CD14-positive monocyte (primary cell): ENCODE measurements around the gene UST. TPM values are rescaled to one million over a fixed set of nuclear protein-coding genes. Genes with fewer than 3 reads are reported as not detected.
A peak's percentile ranks its signal among the peaks of the same experiment; 100 is the strongest.

Experiments used
- DNase-seq, 3 donors: peaks; one replicate each; pipeline ENCODE4 v3.0.0-alpha.2; 2011 to 2022
- H2AFZ ChIP-seq: 2 replicates; pipeline ENCODE4 v1.6.0; 2012; ENCODE audit warnings: mild to moderate bottlenecking, low read depth, low read length, inconsistent platforms; ENCODE audit not compliant: insufficient read depth, poor library complexity, severe bottlenecking
- H3K27ac ChIP-seq, 2 donors: 1 replicate in 1 of 2; 2 replicates in 1 of 2; pipeline ENCODE4 v1.5.1; 2012 to 2013; ENCODE audit warnings: low read length in 2 of 2, control low read depth in 1 of 2, inconsistent platforms in 1 of 2, low read depth in 1 of 2, mild to moderate bottlenecking in 1 of 2
- H3K27me3 ChIP-seq, 2 donors: one replicate each; pipeline versions ENCODE4 v1.6.0 to v1.6.1; 2011 to 2013; ENCODE audit warnings: low read length in 2 of 2; ENCODE audit not compliant: control insufficient read depth in 2 of 2, insufficient read depth in 2 of 2
- H3K36me3 ChIP-seq, 2 donors: replicated peaks in 1 of 2; 1 replicate in 1 of 2; 2 replicates in 1 of 2; pipeline versions ENCODE4 v1.5.1 to v1.6.1; 2012 to 2013; ENCODE audit warnings: low read length in 2 of 2, control low read depth in 1 of 2, inconsistent platforms in 1 of 2, mild to moderate bottlenecking in 1 of 2; ENCODE audit not compliant: insufficient read depth in 2 of 2, control insufficient read depth in 1 of 2
- H3K4me1 ChIP-seq, 2 donors: 1 replicate in 1 of 2; 2 replicates in 1 of 2; pipeline versions ENCODE4 v1.5.1 to v1.6.1; 2012 to 2013; ENCODE audit warnings: low read length in 2 of 2, control low read depth in 1 of 2, inconsistent platforms in 1 of 2, mild to moderate bottlenecking in 1 of 2, moderate library complexity in 1 of 2; ENCODE audit not compliant: insufficient read depth in 2 of 2, control insufficient read depth in 1 of 2
- H3K4me2 ChIP-seq: replicated peaks from 2 replicates; pipeline ENCODE3; 2012; ENCODE audit warnings: low read length, moderate library complexity, mild to moderate bottlenecking; ENCODE audit not compliant: poor library complexity, severe bottlenecking; ENCODE audit errors: extremely low read depth
- H3K4me3 ChIP-seq, 3 experiments: fragments of 200-600 bp in 1 of 3; sonication (generic) in 1 of 3; replicated peaks in 1 of 3; 1 replicate in 2 of 3; 2 replicates in 1 of 3; pipeline ENCODE4 v1.5.1; 2011 to 2013; ENCODE audit warnings: low read length in 3 of 3, mild to moderate bottlenecking in 3 of 3, control low read depth in 2 of 3, low read depth in 2 of 3, inconsistent platforms in 1 of 3, moderate library complexity in 1 of 3
- H3K79me2 ChIP-seq: 2 replicates; pipeline ENCODE4 v1.6.0; 2012; ENCODE audit warnings: mild to moderate bottlenecking, control low read depth, inconsistent platforms, low read length, moderate library complexity; ENCODE audit not compliant: insufficient read depth
- H3K9ac ChIP-seq: 2 replicates; pipeline ENCODE4 v1.6.0; 2017; ENCODE audit warnings: low read length, mild to moderate bottlenecking; ENCODE audit not compliant: insufficient read depth, poor library complexity, severe bottlenecking
- H3K9me3 ChIP-seq, 2 donors: replicated peaks in 1 of 2; 1 replicate in 1 of 2; 2 replicates in 1 of 2; pipeline versions ENCODE4 v1.5.1 to v1.6.1; 2012 to 2013; ENCODE audit warnings: low read length in 2 of 2, control low read depth in 1 of 2; ENCODE audit not compliant: control insufficient read depth in 1 of 2, insufficient read depth in 1 of 2
- H4K20me1 ChIP-seq: 2 replicates; pipeline ENCODE4 v1.6.0; 2012; ENCODE audit warnings: mild to moderate bottlenecking, low read length, control low read depth, moderate library complexity; ENCODE audit not compliant: insufficient read depth
- H3K27ac Mint-ChIP-seq, 7 donors: one replicate each; pipeline ENCODE4 v1.8.0; 2020; ENCODE audit warnings: mild to moderate bottlenecking in 7 of 7, mixed read lengths in 7 of 7, moderate library complexity in 6 of 7, inconsistent platforms in 2 of 7
- H3K27me3 Mint-ChIP-seq, 3 donors: one replicate each; pipeline ENCODE4 v1.8.0; 2021 to 2022; ENCODE audit warnings: low read depth in 3 of 3, mild to moderate bottlenecking in 3 of 3, mixed read lengths in 3 of 3, moderate library complexity in 3 of 3, inconsistent platforms in 1 of 3
- H3K36me3 Mint-ChIP-seq, 2 donors: one replicate each; pipeline ENCODE4 v1.8.0; 2020; ENCODE audit warnings: mixed read lengths in 2 of 2, inconsistent platforms in 1 of 2, mild to moderate bottlenecking in 1 of 2
- H3K4me1 Mint-ChIP-seq: one replicate; pipeline ENCODE4 v1.8.0; 2020; ENCODE audit warnings: mild to moderate bottlenecking, mixed read lengths
- H3K4me3 Mint-ChIP-seq, 2 donors: one replicate each; pipeline ENCODE4 v1.8.0; 2020; ENCODE audit warnings: mild to moderate bottlenecking in 2 of 2, mixed read lengths in 2 of 2, moderate library complexity in 1 of 2
- H3K9me3 Mint-ChIP-seq, 7 donors: one replicate each; pipeline ENCODE4 v1.8.0; 2020 to 2022; ENCODE audit warnings: mixed read lengths in 7 of 7, mild to moderate bottlenecking in 6 of 7, moderate library complexity in 6 of 7, inconsistent platforms in 2 of 7
- WGBS: methylation state at CpG from one replicate; pipeline ENCODE4 v1.1.5; 2013; ENCODE audit warnings: missing lambda C conversion rate; ENCODE audit not compliant: insufficient coverage; 5-methylcytosine and 5-hydroxymethylcytosine counted together
- intact Hi-C, 2 donors: fragments of 100-400 bp; cut with micrococcal nuclease; formaldehyde crosslinking; loops; one replicate each; pipeline versions ENCODE4 v1.15.0 to v1.15.1; 2023
- polyA plus RNA-seq, 3 donors: library from polyadenylated mRNA; depleted of rRNA in 1 of 3; unstranded in 2 of 3; stranded (reverse) in 1 of 3; fragments of 300-500 nt in 2 of 3; fragments of >200 nt in 1 of 3; fragmentation: Illumina TruSeq in 2 of 3; gene quantifications; 1 replicate in 2 of 3; 2 replicates in 1 of 3; pipeline ENCODE4 v1.2.3, GENCODE V29; 2012 to 2021
- TF ChIP-seq, protein P1 (sequence below): fragments of 200-600 bp; IDR thresholded peaks from one replicate; pipeline ENCODE4 v1.8.0; 2022; ENCODE audit warnings: antibody characterized with exemption, mild to moderate bottlenecking

The UST gene
- polyA plus RNA-seq, 3 donors, result 0.33 to 0.53 (median 0.48) TPM

DNA sequence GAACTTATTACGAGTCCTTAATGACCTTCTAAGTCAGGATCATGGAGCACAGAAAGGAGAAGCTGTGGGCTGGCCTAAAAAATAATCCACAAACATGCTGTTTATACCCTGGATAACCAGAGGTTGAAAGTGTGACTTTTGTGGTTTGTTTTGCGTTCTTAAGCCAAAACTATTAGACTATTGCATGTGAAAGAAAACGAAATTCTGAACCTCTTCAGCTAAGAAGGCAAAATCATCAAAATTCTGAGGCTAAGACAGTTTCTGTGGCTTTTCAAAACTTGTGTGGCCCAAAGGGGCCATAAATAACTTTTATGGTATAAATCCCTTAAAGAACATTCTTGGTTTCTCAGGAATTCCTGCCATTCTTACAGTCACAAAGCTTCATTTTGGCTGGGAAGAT, 251.0 kb downstream of the UST start:
- no peaks in the 10 kb centered on the region for H4K20me1 ChIP-seq
- H3K9me3 ChIP-seq, result peaks cover 3 to 7% of the 10 kb centered on the region in 2 donors
- peaks cover 15 to 19% of the 10 kb centered on the region in 2 donors for H3K4me1 ChIP-seq
- H3K9ac ChIP-seq, result no peak overlapping the region
- H2AFZ ChIP-seq, result no peak overlapping the region
- no peaks in the 10 kb centered on the region for H3K36me3 Mint-ChIP-seq
- H3K27ac ChIP-seq, result no peak overlapping the region
- peaks cover 21% of the 10 kb centered on the region for H3K4me1 Mint-ChIP-seq
- H3K9me3 Mint-ChIP-seq, result peaks cover 6 to 26% (median 15%) of the 10 kb centered on the region in 7 donors
- no peak for DNase-seq
- H3K4me3 ChIP-seq, result no peak overlapping the region
- H3K27me3 Mint-ChIP-seq, result peaks cover 1 to 6% (median 3%) of the 10 kb centered on the region in 3 donors
- H3K27me3 ChIP-seq, result no peaks in the 10 kb centered on the region
- TF ChIP-seq, protein P1, sequence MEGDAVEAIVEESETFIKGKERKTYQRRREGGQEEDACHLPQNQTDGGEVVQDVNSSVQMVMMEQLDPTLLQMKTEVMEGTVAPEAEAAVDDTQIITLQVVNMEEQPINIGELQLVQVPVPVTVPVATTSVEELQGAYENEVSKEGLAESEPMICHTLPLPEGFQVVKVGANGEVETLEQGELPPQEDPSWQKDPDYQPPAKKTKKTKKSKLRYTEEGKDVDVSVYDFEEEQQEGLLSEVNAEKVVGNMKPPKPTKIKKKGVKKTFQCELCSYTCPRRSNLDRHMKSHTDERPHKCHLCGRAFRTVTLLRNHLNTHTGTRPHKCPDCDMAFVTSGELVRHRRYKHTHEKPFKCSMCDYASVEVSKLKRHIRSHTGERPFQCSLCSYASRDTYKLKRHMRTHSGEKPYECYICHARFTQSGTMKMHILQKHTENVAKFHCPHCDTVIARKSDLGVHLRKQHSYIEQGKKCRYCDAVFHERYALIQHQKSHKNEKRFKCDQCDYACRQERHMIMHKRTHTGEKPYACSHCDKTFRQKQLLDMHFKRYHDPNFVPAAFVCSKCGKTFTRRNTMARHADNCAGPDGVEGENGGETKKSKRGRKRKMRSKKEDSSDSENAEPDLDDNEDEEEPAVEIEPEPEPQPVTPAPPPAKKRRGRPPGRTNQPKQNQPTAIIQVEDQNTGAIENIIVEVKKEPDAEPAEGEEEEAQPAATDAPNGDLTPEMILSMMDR, result no peak
- H3K4me3 Mint-ChIP-seq, result no peak overlapping the region
- H3K27ac Mint-ChIP-seq, result no peak overlapping the region
- intact Hi-C loops, result no loop called here
- no peaks in the 10 kb centered on the region for H3K79me2 ChIP-seq
- WGBS, result 86% methylated on average over 1 of the region's 3 CpGs
- no peaks in the 10 kb centered on the region for H3K36me3 ChIP-seq
- no peak overlapping the region for H3K4me2 ChIP-seq

DNA sequence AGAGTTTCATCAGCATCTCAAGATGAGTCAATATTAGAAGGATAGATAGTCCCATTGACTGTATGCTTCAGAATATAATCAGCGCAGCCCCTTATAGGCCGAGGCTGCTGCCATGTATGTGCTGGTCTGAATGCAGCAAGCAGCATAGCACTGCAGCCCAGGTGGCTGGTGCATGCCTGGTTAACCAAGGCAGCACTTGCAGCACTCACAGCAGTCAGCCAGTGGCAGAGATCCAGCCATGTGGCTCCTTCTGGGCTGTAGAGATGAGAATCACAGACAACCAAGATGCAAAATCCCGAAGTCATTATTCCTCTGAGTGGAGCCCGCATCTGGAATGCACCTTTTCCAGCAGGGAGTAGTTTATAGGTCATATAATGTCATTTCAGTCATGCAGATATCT, 251.9 kb downstream of the UST start:
- no peaks in the 10 kb centered on the region for H3K36me3 Mint-ChIP-seq
- H3K4me3 ChIP-seq, result no peak overlapping the region
- no peak for DNase-seq
- 97% methylated on average over 2 of the region's 4 CpGs for WGBS
- no peaks in the 10 kb centered on the region for H3K36me3 ChIP-seq
- H2AFZ ChIP-seq, result no peak overlapping the region
- no peak overlapping the region for H3K4me2 ChIP-seq
- peaks cover 21% of the 10 kb centered on the region for H3K4me1 Mint-ChIP-seq
- H3K27me3 ChIP-seq, result no peaks in the 10 kb centered on the region
- H3K4me3 Mint-ChIP-seq, result no peak overlapping the region
- H4K20me1 ChIP-seq, result no peaks in the 10 kb centered on the region
- no peaks in the 10 kb centered on the region for H3K79me2 ChIP-seq
- H3K9me3 ChIP-seq, result peaks cover 3 to 7% of the 10 kb centered on the region in 2 donors
- H3K27me3 Mint-ChIP-seq, result peaks cover 1 to 6% (median 3%) of the 10 kb centered on the region in 3 donors
- H3K27ac Mint-ChIP-seq, result peak overlapping the region in 1 of 7 donors; percentile 72
- H3K27ac ChIP-seq, result no peak overlapping the region
- intact Hi-C loops, result no loop called here
- peaks cover 6 to 22% (median 13%) of the 10 kb centered on the region in 7 donors for H3K9me3 Mint-ChIP-seq
- H3K9ac ChIP-seq, result no peak overlapping the region
- H3K4me1 ChIP-seq, result peaks cover 15 to 19% of the 10 kb centered on the region in 2 donors
- TF ChIP-seq, protein P1, result no peak
